Right ventricle myocardium superior (tissue), 1 donor: ENCODE results near the gene ATP6V1D. TPM values are rescaled to one million over a fixed set of nuclear protein-coding genes. Genes with fewer than 3 reads are reported as not detected.

Experiments
- ATAC-seq: fragments of 200-7000 bp; cut with Tn5 transposase; one replicate; pipeline ENCODE4 v1.9.1; 2020; ENCODE audit warnings: mild to moderate bottlenecking; ENCODE audit not compliant: poor library complexity
- DNase-seq: peaks from one replicate; pipeline ENCODE4 v3.0.0-alpha.2; 2020
- intact Hi-C: fragments of 100-400 bp; cut with DNase I; formaldehyde crosslinking; loops from one replicate; pipeline ENCODE4 v1.11.2; 2022
- total RNA-seq: library from RNA; stranded (reverse); fragmentation: NEBNext Ultra II Directional; extraction: Animal tissue kit (Norgen Biotek cat#: 25700); gene quantifications from one replicate; pipeline ENCODE4 v1.2.1, GENCODE V29; 2021
- donor health status: DM: no; HTN: yes; CAD: no; lungs with severe emphysema.

ATP6V1D gene
- total RNA-seq, 1 donor from 2014 or later: 154 TPM

DNA sequence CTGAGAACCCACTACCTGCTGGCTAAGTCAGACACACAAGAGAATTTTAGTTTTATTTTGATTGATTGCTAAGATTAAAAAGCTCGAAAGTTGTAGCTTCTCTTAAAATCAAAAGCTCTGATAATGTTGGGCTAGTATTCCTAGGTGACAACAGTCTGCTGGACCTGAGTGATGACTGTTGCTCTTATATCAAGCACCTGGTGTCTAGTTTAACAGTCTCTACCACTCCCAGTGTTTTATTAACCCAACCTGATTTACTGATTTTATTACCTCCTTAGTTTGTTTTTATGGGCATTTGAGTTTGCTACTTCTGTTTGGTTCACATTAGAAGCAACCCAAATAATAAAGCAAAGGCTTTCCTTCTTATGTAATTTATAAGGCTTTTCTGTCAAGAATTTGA, 41.8 kb downstream of the ATP6V1D start:
- DNase-seq: no peak
- intact Hi-C loops: no loop called here

DNA sequence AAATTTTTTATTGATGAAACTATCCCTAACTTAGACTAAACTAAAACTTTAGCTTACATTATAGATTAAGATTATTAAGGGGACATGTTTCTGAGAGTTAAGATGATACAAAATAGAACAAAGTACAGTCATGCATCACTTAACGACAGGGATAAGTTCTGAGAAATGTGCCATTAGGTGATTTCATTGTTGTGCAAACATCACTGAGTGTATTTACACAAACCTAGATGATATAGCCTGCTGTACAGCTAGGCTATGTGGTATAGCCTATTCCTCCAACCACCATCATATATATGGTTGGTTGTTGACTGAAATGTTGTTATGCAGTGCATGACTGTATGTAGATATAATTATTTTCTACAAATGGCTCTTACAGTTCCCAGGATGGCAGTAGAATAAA, 46.5 kb downstream of the ATP6V1D start:
- intact Hi-C loops: no loop called here
- DNase-seq: no peak
- no peak for ATAC-seq

More for the DNA sequence above, 41.8 kb downstream of the ATP6V1D start:
- ATAC-seq: no peak

DNA sequence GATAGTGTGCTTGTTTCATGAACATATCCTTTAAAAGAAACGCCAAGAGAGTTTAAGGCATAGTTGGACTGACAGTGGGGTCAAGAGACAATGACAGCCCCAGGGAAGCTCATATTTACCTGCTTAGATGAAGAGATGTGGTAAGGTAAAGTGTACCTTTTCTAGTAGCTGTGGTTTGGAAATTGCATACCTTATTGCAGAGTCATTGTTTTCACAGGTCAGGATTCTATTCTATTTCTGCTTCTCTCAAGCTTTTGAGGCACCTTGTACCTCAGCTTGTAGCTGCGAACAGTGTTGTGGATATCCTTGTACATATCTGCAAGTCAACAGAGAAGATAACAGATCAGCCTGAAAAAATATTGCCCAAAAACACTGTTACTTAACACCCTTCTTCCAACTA, 47.7 kb downstream of the ATP6V1D start:
- ATAC-seq: no peak
- DNase-seq: no peak
- intact Hi-C loops: no loop called here

Other genes with a start within 250 kb of the ATP6V1D start
- 0.11 TPM for gene GARIN2, start 170.4 kb downstream of the ATP6V1D start, total RNA-seq
- gene PALS1, start 118.4 kb downstream of the ATP6V1D start, total RNA-seq: 14.3 TPM
- 93.1 TPM for gene EIF2S1, start 524 bp upstream of the ATP6V1D start, total RNA-seq
- gene PLEK2, start 52.4 kb upstream of the ATP6V1D start, total RNA-seq: not detected
- 2.3 TPM for gene TMEM229B, start 128.9 kb upstream of the ATP6V1D start, total RNA-seq
- 4.4 TPM for gene PLEKHH1, start 173.5 kb upstream of the ATP6V1D start, total RNA-seq
- 12.0 TPM for gene PIGH, start 240.5 kb upstream of the ATP6V1D start, total RNA-seq